Activated naive CD4-positive, alpha-beta T cell treated with Interleukin-2 at 50 U/mL for 16 hours (primary cell): ENCODE measurements around the gene EFCAB6.

Source experiments
- DNase-seq: peaks from one replicate; pipeline ENCODE4 v3.0.0-alpha.2; 2020

Gene EFCAB6

DNA sequence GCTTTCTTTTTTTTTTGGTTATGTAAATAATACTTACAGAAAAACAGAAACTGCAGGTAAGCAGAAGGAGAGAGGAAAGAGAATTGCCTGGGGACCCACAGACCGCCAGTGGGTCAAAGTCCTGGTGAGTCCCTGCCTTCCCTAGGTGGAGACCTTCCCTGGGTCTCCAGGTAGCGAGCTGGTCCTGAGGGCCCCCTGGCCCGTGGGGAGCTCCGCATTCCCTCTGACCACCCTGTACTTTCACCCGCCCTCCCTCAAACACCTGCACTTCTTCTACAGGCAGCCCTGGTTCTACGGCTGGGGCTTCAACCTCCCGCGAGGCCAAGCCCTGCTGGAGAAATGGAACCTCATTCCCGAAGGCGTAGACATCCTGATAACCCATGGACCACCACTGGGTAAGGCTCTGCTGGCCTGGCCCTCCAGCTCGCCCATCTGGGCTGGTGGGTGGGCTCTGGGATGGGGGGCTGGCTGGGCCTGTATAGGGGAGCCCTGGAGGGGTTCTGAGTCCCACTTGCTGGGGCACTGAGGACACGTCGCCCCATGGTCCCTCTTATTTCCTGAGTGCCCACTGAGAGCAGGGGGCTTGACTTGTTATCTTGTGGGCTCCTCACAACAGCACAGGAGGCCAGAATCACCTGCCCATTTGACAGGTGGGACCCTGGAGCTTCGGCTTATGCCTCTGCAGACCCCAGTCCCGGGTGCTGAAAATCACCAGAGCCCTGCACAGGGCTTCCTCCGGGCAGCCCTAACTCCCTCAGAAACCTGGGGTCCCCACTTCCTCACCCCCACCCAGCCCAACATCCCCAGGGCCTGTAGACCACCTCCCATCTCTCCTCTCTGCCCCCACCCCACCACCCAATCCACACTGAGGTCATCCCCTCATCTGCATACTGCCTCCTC lies 313.9 kb downstream of the EFCAB6 start:
- no peak for DNase-seq

DNA sequence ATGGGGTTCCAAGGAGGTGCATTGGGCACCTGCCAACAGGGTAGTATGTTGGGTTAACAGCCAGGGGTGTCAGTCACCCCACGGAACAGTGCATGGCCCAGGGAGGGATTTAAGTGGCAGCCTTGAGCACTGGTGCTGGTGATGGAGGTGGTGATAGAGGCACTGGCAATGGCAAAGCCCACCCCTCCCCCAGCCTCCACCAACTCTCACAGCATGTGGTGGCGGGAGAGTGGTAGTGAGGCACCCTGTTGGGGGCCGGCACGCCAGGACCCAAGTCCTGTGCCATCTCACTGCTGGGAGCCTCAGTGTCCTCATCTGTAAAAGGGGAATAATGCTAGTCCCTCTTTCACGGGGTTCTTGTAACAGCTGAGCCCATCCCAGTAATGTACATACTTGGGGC lies 318.8 kb downstream of the EFCAB6 start:
- no peak for DNase-seq

DNA sequence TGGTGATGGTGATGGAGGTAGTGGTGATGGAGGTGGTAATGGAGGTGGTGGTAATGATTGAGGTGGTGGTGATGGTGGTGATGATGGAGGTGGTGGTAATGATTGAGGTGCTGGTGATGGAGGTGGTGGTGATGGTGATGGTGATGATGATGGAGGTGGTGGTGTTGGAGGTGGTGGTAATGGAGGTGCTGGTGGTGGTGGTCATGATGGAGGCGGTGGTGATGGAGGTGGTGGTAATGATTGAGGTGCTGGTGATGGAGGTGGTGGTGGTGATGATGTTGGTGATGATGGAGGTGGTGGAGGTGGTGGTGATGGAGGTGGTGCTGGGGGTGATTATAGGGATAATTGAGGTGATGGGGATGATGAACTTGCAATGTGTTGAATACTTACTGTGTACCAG lies 320.4 kb downstream of the EFCAB6 start:
- no peak for DNase-seq

DNA sequence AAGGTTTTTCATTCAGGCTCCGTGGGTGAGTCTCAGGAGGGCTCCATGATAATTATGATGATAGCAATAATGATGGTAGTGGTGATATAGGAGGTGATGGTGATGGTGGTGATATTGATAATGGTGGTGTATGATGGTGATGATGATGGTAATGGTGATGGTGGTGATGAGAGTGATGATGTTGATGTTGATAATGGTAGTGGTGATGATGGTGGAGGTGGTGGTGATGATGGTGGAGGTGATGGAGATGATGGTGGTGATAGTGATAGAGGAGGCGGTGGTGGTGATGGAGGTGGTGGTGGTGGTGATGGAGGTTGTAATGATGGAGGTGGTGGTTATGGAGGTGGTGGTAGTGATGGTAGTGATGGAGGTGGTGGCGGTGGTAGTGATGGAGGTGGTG lies 320.9 kb downstream of the EFCAB6 start:
- no peak for DNase-seq

DNA sequence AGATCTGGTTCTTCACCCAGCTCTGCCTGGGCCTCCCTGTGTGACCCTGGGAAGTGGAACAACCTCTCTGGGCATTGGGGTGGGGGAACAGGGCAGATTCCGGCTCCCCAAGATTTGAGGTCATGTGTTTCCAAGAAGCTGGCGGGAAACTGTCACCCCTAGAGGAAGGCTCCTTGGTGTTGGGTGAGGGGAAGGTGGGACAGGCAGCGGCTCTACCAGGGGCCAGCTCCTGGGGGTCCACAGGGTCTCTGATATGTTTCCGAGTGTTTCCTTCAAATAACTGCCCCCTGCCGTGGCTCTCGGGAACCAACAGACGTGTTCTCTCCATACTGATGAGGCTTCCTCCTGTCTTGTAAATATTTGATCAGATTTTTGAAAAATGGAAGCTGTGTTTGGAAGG lies 321.8 kb downstream of the EFCAB6 start:
- no peak for DNase-seq

DNA sequence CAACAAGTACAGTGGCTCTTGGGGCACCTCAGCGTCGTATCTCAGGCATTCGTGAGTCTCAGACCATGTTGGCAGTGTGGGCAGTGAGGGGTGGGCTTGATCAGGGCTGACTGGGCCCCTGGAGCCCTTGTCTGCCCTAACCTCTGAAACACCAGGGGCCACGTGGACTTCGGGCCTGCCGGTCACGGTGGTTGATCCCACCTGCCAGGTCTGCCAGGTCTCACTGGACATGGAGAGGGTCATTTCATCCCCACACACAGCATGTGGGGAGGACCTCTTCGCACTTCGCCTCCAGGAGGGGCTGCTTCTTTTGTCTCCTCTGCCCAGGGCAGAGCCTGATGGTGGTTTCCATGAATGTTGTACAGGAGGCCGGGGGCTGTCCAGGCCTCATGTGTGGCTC lies 323.2 kb downstream of the EFCAB6 start:
- no peak for DNase-seq

DNA sequence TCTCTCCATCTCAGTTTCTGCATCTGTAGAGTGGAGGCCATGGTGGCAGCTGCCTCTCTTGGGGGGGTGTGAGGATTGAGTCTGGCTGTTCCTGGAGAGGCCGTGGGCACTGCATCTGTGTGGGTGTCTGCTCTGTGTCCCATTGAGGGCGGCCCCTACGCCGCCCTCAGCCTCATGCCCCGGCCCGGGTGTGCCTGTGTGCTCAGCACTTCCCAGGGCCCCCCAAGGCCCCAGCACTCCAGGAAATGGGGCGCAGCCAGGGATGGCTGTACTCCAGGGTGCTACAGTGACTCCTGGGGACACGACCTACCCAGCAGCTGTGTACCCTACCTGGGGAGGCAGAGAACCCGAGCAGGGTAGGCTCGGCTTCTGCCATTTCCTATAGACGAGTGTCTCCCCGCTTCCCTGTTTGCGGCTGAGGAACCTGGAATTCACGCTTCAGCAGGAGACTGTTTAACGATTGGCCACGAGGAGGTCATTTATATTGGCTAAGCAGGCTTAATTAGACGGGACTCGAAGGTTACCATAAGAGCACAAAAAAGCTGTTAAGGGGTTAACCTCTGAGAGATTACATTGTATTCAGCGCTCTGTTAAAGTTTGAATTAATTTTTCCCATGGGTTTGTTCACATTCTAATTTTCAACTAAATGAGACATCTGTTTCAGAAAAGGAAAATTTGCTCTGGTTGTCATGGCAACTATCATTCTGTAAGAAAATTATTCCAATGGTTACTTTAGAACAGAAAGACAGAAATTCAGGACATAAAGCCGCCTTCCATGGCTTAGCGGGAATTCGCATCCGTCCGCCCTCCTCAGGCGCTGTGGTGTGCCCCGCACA lies 323.9 kb downstream of the EFCAB6 start:
- no peak for DNase-seq

DNA sequence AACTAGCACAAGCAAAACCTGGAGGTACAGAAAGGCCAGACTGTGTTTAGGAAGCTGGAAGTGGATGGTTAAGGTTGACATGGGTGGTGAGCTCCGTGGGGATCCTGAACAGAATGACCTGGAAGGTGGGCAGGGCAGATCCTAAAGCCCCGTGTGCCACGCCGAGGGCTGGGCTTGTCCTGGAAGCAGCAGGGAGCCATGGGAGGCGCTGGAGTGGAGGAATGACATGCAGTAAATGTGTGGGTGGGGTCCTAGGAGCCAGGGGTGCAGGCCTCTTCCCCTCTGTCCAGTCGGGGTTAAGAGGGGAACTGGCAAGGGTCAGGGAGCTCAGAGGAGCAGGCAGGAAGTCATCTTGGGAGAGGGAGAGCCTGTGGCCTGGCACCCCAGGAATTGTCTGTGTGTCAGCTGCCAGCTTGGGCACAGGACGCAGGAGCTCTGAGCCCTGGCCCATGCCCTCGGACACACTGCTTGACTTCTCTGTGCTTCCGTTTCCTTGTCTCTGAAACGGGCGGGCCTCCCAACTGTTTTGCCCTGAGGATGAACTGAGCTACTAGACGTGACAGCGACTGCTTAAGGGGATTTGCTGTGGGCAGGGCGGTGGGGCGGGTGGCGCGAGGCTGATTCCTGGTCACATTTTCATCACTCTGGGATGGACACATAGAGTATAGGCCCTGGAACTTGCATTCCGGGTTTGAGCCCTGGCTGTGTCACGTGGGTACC lies 324.6 kb downstream of the EFCAB6 start:
- no peak for DNase-seq

DNA sequence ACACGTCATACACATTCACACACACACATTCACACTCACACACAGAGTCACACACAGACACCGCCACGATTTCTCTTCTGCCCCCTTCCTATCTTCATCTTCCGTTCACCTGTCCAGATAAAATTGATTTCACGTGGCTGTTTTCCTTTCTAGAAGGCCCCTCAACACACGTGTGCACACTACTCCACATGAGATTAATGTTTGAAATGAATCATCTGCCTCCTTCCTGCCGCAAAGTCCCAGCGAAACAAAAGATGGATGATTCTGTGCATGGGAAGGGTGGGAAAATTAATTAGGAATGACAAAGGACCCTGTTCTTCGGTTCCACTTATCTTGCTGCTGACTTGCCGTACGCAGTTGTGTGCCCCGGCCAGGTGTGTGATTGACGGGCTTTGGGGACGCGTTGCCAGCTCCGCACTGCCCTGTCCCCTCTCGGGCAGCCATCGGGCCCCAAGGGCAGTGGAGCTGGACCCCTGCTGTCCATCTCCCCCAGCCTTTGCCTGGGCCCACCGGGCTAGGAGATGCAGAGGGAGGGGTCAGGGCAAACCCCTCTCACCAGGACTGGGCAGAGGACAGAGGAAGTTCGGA lies 326.5 kb downstream of the EFCAB6 start:
- no peak for DNase-seq

DNA sequence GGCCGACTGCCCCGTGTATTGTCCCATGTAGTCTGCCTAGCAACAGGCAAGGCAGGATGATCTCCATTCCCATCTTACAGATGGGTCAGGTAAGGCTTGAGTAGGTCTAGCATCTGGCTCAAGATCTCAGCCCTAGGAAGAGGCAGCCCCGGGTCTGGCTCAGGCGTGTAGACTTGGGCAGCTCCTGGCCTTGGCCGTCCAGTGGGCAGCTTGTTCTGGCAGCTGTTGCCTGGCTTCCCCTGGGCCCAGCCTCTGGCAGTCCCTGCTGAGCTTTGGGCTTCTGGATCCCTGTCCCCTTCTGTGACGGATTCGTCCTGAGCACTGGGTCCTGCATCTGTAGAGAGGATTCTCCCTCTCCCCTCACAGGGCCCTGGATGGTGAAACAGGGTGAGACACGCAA lies 327.9 kb downstream of the EFCAB6 start:
- no peak for DNase-seq

DNA sequence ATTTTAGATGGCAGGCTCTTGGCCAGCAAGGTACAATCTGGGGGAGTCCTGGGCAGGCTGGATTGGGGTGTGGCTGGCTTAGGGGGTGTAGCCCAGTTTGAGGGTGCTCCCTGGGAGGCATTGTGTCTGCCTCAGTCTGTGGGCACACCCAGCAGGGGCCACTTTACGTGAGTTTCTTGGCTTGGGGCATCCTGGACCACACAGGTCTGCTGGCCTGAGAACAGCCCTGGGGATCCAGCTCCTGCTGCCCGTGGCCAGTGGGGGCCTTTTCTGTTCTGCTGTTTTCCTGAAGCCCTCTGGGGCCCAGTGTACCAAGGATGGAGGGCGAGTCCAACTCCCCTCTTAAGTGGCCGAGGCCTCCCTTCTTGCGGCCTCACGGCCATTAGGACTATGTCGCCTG lies 328.4 kb downstream of the EFCAB6 start:
- DNase-seq: no peak

DNA sequence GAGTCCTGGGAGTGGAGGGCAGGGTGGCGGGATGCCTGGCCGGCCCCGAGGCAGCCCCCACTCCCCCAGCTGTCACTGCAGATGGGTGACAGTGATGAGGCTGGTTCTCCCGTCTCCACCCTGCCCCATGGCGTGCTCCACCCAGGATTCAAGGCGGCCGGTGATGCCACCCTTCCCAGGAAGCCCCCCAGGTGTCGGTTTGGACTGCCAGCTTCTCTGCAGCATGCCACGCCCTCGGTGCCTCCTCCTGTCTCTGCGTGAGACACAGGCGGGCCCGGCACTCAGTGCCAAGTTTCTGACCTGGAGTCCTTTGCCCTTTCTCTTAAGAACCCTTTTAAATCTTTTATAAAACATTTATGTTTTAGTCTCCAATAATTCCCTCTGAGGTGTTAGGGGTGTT lies 328.8 kb downstream of the EFCAB6 start:
- DNase-seq: no peak

DNA sequence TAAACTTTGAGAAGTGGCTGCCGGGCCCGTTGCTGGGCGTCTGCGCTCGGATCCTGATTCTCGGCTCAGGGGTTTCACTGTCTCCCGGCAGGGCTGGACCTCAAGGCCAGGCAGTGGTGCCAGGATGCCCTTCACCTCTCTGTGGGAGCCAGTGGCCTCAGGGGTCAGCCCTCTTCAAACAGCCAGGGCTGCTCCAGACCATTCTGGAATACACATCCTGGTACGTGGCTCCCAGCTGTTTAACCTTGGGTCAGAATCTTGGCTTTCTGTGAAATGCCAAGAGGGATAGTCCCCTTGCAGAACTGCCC lies 329.8 kb downstream of the EFCAB6 start:
- DNase-seq: no peak

DNA sequence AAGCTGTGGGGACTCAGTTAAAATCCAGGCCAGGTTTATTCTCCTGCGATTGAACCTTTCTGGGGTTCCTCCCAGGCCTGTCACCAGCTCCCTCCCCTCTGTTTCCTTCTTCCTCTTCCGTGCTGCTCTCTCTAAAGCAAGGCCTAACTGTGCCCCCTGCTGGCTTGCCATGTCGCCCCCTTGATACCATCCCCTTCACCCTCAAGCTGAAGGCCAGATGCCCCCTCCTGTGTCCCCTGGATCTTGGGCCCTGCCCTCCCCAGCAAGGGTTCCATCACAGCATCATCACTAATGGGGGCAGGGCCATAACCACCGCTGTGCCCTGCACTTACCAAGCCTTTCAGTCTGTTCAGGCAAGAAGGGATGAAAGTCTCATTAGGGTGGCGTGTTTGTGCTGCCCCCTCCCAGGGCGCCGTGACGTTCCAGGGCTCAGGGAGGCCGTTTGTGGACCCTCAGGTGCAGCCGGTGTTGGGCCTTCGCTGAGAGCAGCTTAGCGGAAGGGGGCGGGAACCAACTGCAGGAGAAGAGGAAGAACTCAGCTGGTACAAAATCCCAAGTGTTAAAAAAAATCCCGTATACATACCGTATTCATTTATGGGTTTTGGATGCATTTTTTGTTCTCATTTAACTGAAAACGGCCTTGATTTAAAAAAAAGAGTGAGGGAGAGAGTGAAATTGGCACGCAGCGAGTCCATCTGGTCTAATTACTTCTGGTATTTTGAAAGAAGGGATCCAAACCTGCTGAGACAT lies 330.4 kb downstream of the EFCAB6 start:
- no peak for DNase-seq

DNA sequence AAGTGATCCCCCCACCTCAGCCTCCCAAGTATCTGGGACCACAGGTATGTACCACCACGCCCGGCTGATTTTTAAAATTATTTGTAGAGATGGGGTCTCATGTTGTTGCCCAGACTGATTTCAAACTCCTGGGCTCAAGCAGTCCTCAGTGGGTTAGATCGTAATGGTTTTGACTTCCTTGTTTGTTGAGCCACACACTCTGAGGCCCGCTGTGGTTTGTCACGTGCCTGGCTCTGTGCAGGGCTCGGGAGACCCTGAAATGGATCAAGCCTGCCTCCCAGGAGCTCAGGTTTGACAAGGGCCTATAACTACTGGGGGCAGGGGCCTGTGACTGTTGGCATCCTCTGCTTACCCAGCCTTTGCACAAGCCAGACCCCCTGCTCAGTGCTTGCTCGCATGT lies 332.1 kb downstream of the EFCAB6 start:
- no peak for DNase-seq

DNA sequence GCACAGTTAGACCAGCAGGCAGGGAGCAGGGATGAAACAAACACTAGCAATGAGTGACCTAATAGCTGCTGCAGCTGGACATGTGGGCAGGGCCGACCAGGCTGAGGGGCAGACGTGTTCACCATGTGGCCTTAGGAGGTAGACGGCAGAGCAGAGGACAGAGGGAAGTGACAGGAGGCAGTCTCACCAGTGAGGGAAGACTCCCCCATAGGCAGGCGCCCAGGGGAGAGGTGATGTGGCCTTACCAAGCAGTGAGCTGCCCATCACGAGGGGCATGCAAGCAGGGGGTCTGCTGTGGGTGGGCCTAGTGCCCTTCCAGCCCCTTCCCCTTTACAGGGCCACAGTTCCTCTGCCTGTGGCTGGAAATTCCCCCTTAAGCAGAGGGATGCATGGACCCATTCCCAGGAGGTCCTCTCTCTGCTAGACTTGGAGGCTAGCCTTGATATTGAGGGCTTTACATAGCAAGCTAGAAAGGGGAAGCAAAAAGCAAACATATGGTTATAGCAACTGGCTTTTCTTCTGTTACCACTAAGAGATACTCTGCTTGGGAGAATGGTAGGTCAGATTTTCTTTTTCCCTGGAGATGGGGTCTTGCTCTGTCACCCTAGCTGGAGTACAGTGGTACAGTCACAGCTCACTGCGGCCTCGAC lies 332.7 kb downstream of the EFCAB6 start:
- DNase-seq: no peak
